Activated B cell treated with CpG ODN at 0.5 μM for 24 hours (primary cell): ENCODE results near the gene PRKCD. TPM values are rescaled to one million over a fixed set of nuclear protein-coding genes. Genes with fewer than 3 reads are reported as not detected.

Source experiments
- ATAC-seq: fragments of 200-7000 bp; cut with Tn5 transposase; one replicate; pipeline ENCODE4 v1.10.0; 2021; ENCODE audit warnings: low read depth, mild to moderate bottlenecking, moderate library complexity
- CTCF ChIA-PET: fragments of 350-600 bp; sonication (Branson Sonifier 250); formaldehyde crosslinking; loops from one replicate; lab custom pipeline; 2021; ENCODE audit warnings: antibody characterized with exemption; lab: Charles Lee
- POLR2A ChIA-PET: fragments of 350-600 bp; sonication (Branson Sonifier 250); formaldehyde crosslinking; loops from one replicate; lab custom pipeline; 2021; ENCODE audit warnings: antibody characterized with exemption; lab: Charles Lee
- DNase-seq: peaks from one replicate; pipeline ENCODE4 v3.0.0; 2022
- H3K27ac Mint-ChIP-seq: one replicate; pipeline ENCODE4 v1.8.0; 2020; ENCODE audit warnings: mixed read lengths
- H3K27me3 Mint-ChIP-seq: one replicate; pipeline ENCODE4 v1.8.0; 2021; ENCODE audit warnings: mixed read lengths
- H3K36me3 Mint-ChIP-seq: one replicate; pipeline ENCODE4 v1.8.0; 2021; ENCODE audit warnings: low read depth, mixed read lengths
- H3K4me1 Mint-ChIP-seq: one replicate; pipeline ENCODE4 v1.8.0; 2021; ENCODE audit warnings: mixed read lengths
- H3K4me3 Mint-ChIP-seq: one replicate; pipeline ENCODE4 v1.8.0; 2020; ENCODE audit warnings: mild to moderate bottlenecking, mixed read lengths
- H3K9me3 Mint-ChIP-seq: one replicate; pipeline ENCODE4 v1.8.0; 2020; ENCODE audit warnings: mixed read lengths
- CTCF ChIP-seq: fragments of 200-600 bp; IDR thresholded peaks from one replicate; pipeline ENCODE4 v1.8.0; 2022; ENCODE audit warnings: antibody characterized with exemption, mild to moderate bottlenecking
- intact Hi-C: fragments of 100-400 bp; cut with micrococcal nuclease; formaldehyde crosslinking; loops from one replicate; pipeline ENCODE4 v1.15.1; 2024
- total RNA-seq: library from RNA; stranded (reverse); gene quantifications from 2 replicates; pipeline ENCODE4 v1.2.3, GENCODE V29; 2022

Gene PRKCD
- total RNA-seq, 1 donor from 2014 or later, result 60.4 TPM

- intact Hi-C loops, result no loop called here
- ATAC-seq (no peak), DNase-seq (no peak)
- no peak for TF ChIP-seq CTCF
- Mint-ChIP-seq H3K27ac (no peak overlapping the region), H3K4me3 (no peak overlapping the region), H3K36me3 (peaks cover 73% of the 10 kb centered on the region), H3K9me3 (no peaks in the 10 kb centered on the region), H3K27me3 (no peaks in the 10 kb centered on the region), H3K4me1 (no peaks in the 10 kb centered on the region)
- ChIA-PET POLR2A (interaction anchor here (0.6 kb wide), 1 partner anchor 33 kb away, joined by 10 read pairs; no protein-coding TSS in a partner anchor), CTCF (no interaction called here)
Observed at GRCh38 chr3:53234130-53234840, 73.3 kb downstream of the PRKCD start.

GRCh38 chr3:53234841-53235232 lies 73.8 kb downstream of the PRKCD start:
- no peak for TF ChIP-seq CTCF
- CTCF ChIA-PET, result no interaction called here
- H3K27ac Mint-ChIP-seq, result no peak overlapping the region
- H3K4me1 Mint-ChIP-seq, result no peaks in the 10 kb centered on the region
- peaks cover 73% of the 10 kb centered on the region for H3K36me3 Mint-ChIP-seq
- ATAC-seq, result no peak
- no peak for DNase-seq
- no peaks in the 10 kb centered on the region for H3K9me3 Mint-ChIP-seq
- POLR2A ChIA-PET, result interaction anchor here (0.6 kb wide), 1 partner anchor 32 kb away, joined by 10 read pairs; no protein-coding TSS in a partner anchor
- H3K4me3 Mint-ChIP-seq, result no peak overlapping the region
- intact Hi-C loops, result no loop called here
- H3K27me3 Mint-ChIP-seq, result no peaks in the 10 kb centered on the region

GRCh38 chr3:53235545-53235944 lies 74.5 kb downstream of the PRKCD start:
- ATAC-seq (no peak), DNase-seq (no peak)
- intact Hi-C loops, result no loop called here
- Mint-ChIP-seq H3K4me1 (no peaks in the 10 kb centered on the region), H3K4me3 (no peak overlapping the region), H3K27ac (no peak overlapping the region), H3K27me3 (no peaks in the 10 kb centered on the region), H3K9me3 (no peaks in the 10 kb centered on the region), H3K36me3 (peaks cover 72% of the 10 kb centered on the region)
- CTCF ChIA-PET, result no interaction called here
- POLR2A ChIA-PET, result no interaction called here
- TF ChIP-seq CTCF, result no peak

- intact Hi-C loops, result no loop called here
- POLR2A ChIA-PET, result no interaction called here
- Mint-ChIP-seq H3K4me1 (no peaks in the 10 kb centered on the region), H3K27me3 (no peaks in the 10 kb centered on the region), H3K4me3 (no peak overlapping the region), H3K36me3 (peaks cover 76% of the 10 kb centered on the region), H3K27ac (no peak overlapping the region), H3K9me3 (no peaks in the 10 kb centered on the region)
- no peak for ATAC-seq
- no peak for DNase-seq
- no peak for TF ChIP-seq CTCF
- CTCF ChIA-PET, result no interaction called here
Observed at GRCh38 chr3:53236112-53236841, 75.3 kb downstream of the PRKCD start.

- CTCF ChIA-PET, result no interaction called here
- no peak for ATAC-seq
- no peaks in the 10 kb centered on the region for H3K27me3 Mint-ChIP-seq
- H3K36me3 Mint-ChIP-seq, result peaks cover 71% of the 10 kb centered on the region
- no peak overlapping the region for H3K27ac Mint-ChIP-seq
- TF ChIP-seq CTCF, result no peak
- no peak overlapping the region for H3K4me3 Mint-ChIP-seq
- no peak for DNase-seq
- POLR2A ChIA-PET, result no interaction called here
- H3K4me1 Mint-ChIP-seq, result no peaks in the 10 kb centered on the region
- intact Hi-C loops, result no loop called here
- H3K9me3 Mint-ChIP-seq, result no peaks in the 10 kb centered on the region
Observed at GRCh38 chr3:53238051-53238850, 77.2 kb downstream of the PRKCD start.
